HEK293 (cell line): ENCODE measurements around the gene GSS.

Experiments used
- CTCF ChIA-PET: fragments of 350-600 bp; formaldehyde crosslinking; extraction: SDS; loops from one replicate; lab custom pipeline; 2021; ENCODE audit warnings: antibody characterized with exemption; lab: Yijun Ruan, JAX
- POLR2A ChIA-PET: fragments of 300-600 bp; formaldehyde crosslinking; extraction: SDS; loops from one replicate; lab custom pipeline; 2020; ENCODE audit warnings: antibody characterized with exemption, inconsistent platforms; lab: Yijun Ruan, JAX
- H3K27ac ChIP-seq: fragments of 200-500 bp; sonication (Bioruptor generic); 2 replicates; pipeline ENCODE4 v1.5.1; 2014; ENCODE audit warnings: low read depth, low read length, control low read depth, inconsistent platforms; ENCODE audit errors: extremely low read depth
- H3K36me3 ChIP-seq, 2 experiments: fragments of 200-500 bp in 1 of 2; sonication (Bioruptor generic) in 1 of 2; 1 replicate in 1 of 2; 2 replicates in 1 of 2; pipeline ENCODE4 v1.5.1; 2014 to 2017; ENCODE audit warnings: inconsistent platforms in 2 of 2, low read length in 2 of 2; ENCODE audit not compliant: control insufficient read depth in 2 of 2, insufficient read depth in 1 of 2
- H3K4me1 ChIP-seq: fragments of 200-500 bp; sonication (Bioruptor generic); 2 replicates; pipeline ENCODE4 v1.5.1; 2014; ENCODE audit warnings: mild to moderate bottlenecking, low read length, inconsistent platforms; ENCODE audit not compliant: control insufficient read depth, insufficient read depth
- H3K4me3 ChIP-seq: 2 replicates; pipeline ENCODE4 v1.5.1; 2011; ENCODE audit warnings: low read depth, mild to moderate bottlenecking, control low read depth, low read length, moderate library complexity
- H3K9me3 ChIP-seq: fragments of 200-500 bp; sonication (Bioruptor generic); 2 replicates; pipeline ENCODE4 v1.5.1; 2014; ENCODE audit warnings: low read depth, low read length, inconsistent platforms; ENCODE audit not compliant: control insufficient read depth, insufficient read depth
- KLF17 ChIP-seq: fragments of 450-650 bp; formaldehyde crosslinking; IDR thresholded peaks from 2 replicates; pipeline ENCODE4 v1.5.1; 2016; ENCODE audit warnings: missing biosample characterization, missing genetic modification characterization
- PRDM2 ChIP-seq: fragments of 450-650 bp; formaldehyde crosslinking; IDR thresholded peaks from 2 replicates; pipeline ENCODE4 v1.5.1; 2016; ENCODE audit warnings: missing biosample characterization, missing genetic modification characterization, borderline replicate concordance
- SALL2 ChIP-seq: fragments of 450-650 bp; formaldehyde crosslinking; IDR thresholded peaks from 2 replicates; pipeline ENCODE4 v1.5.0; 2017; ENCODE audit warnings: missing biosample characterization, mild to moderate bottlenecking, missing genetic modification characterization, borderline replicate concordance
- YY1 ChIP-seq: fragments of 450-650 bp; formaldehyde crosslinking; IDR thresholded peaks from 2 replicates; pipeline ENCODE4 v1.5.1; 2018; ENCODE audit warnings: missing biosample characterization, missing genetic modification characterization
- ZFP37 ChIP-seq: fragments of 450-650 bp; formaldehyde crosslinking; IDR thresholded peaks from 2 replicates; pipeline ENCODE4 v1.5.1; 2016; ENCODE audit warnings: missing biosample characterization, missing genetic modification characterization
- ZFP41 ChIP-seq: fragments of 450-650 bp; formaldehyde crosslinking; IDR thresholded peaks from 2 replicates; pipeline ENCODE4 v1.5.1; 2016; ENCODE audit warnings: missing biosample characterization, missing genetic modification characterization, borderline replicate concordance
- ZNF248 ChIP-seq: fragments of 450-650 bp; formaldehyde crosslinking; IDR thresholded peaks from 2 replicates; pipeline ENCODE4 v1.5.1; 2017; ENCODE audit warnings: missing biosample characterization, missing genetic modification characterization
- ZNF266 ChIP-seq: fragments of 450-650 bp; formaldehyde crosslinking; IDR thresholded peaks from 2 replicates; pipeline ENCODE4 v1.5.1; 2016; ENCODE audit warnings: missing biosample characterization, missing genetic modification characterization, low read depth
- ZNF549 ChIP-seq: fragments of 450-650 bp; IDR thresholded peaks from 2 replicates; pipeline ENCODE4 v1.5.1; 2018; ENCODE audit warnings: missing biosample characterization, missing genetic modification characterization, mild to moderate bottlenecking, inconsistent platforms, moderate library complexity
- ZNF558 ChIP-seq: fragments of 450-650 bp; formaldehyde crosslinking; IDR thresholded peaks from 2 replicates; pipeline ENCODE4 v1.5.1; 2016; ENCODE audit warnings: missing biosample characterization, missing genetic modification characterization
- ZNF626 ChIP-seq: fragments of 450-650 bp; sonication (Bioruptor Pico); formaldehyde crosslinking; IDR thresholded peaks from 2 replicates; pipeline ENCODE4 v1.5.1; 2018; ENCODE audit warnings: missing biosample characterization, missing genetic modification characterization, inconsistent platforms
- ZNF654 ChIP-seq: fragments of 450-650 bp; formaldehyde crosslinking; IDR thresholded peaks from 2 replicates; pipeline ENCODE4 v1.5.1; 2016; ENCODE audit warnings: low read depth, missing biosample characterization, missing genetic modification characterization
- ZNF658 ChIP-seq: fragments of 450-650 bp; formaldehyde crosslinking; IDR thresholded peaks from 2 replicates; pipeline ENCODE4; 2016; ENCODE audit warnings: missing biosample characterization, missing genetic modification characterization
- ZNF660 ChIP-seq: fragments of 450-650 bp; IDR thresholded peaks from 2 replicates; pipeline ENCODE4 v1.5.1; 2018; ENCODE audit warnings: missing biosample characterization, mild to moderate bottlenecking, missing genetic modification characterization
- ZNF785 ChIP-seq: fragments of 450-650 bp; formaldehyde crosslinking; IDR thresholded peaks from 2 replicates; pipeline ENCODE4 v1.5.1; 2016; ENCODE audit warnings: missing biosample characterization, missing genetic modification characterization
- ZSCAN5A ChIP-seq: fragments of 450-650 bp; formaldehyde crosslinking; IDR thresholded peaks from 2 replicates; pipeline ENCODE4 v1.5.1; 2016; ENCODE audit warnings: missing biosample characterization, missing genetic modification characterization
- TF ChIP-seq, protein P1 (sequence below): IDR thresholded peaks from 2 replicates; pipeline ENCODE4 v1.6.1; 2011; ENCODE audit warnings: mild to moderate bottlenecking, low read depth, low read length, borderline replicate concordance
- TF ChIP-seq, protein P2 (sequence below): fragments of 450-650 bp; formaldehyde crosslinking; IDR thresholded peaks from 2 replicates; pipeline ENCODE4 v1.5.1; 2016; ENCODE audit warnings: missing biosample characterization, missing genetic modification characterization

The GSS gene

GRCh38 chr20:34916774-34917354, 38.7 kb downstream of the GSS start (continued):
- TF ChIP-seq ZNF248 (tag by site-specific recombination) = no peak
- no peak for TF ChIP-seq ZNF654 (tag by site-specific recombination)

DNA sequence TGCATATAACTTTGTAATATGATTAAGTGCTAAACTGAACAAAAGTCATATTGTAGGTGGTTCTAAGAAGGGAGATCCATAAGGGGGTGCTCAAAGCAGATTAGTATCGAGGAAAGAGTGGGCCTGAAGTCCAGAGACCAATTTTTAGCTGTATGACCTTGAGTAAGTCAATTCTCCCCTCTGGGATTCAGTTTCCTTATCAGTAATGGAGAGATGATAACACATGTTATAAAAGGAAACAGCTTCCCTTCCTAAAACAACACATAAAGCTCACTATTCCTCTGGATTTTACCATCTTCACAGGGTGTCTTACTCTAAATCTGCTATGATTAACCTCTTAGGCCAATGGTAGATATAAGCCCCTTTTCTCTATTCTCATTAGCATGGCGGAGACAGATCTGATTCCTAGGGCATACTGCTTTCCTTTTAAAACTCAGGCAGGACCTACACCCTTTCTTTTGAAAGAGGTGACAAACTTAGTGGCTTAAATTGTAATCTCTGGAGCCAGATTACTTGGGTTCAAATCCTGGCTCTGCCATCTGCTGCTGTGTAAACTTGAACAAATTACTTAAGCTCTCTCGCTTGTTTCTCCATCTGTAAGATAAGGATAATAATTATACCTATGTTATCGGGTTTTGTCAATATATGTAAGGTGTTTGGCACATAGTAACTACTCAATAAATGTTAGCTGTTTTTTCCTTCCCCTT, 39.7 kb downstream of the GSS start:
- Histone ChIP-seq H3K9me3 (no peaks in the 10 kb centered on the region), H3K36me3 (peaks cover 0 to 15% of the 10 kb centered on the region in 2 experiments; a peak in 1 of 3 replicates), H3K27ac (no peak overlapping the region), H3K4me3 (no peak overlapping the region), H3K4me1 (no peaks in the 10 kb centered on the region)
- no peak for TF ChIP-seq ZSCAN5A (tag by site-specific recombination)
- TF ChIP-seq ZNF549 (tag by site-specific recombination) = no peak
- TF ChIP-seq ZNF266 (tag by site-specific recombination) = no peak
- TF ChIP-seq SALL2 (tag by site-specific recombination) = no peak
- no peak for TF ChIP-seq YY1 (tag by site-specific recombination)
- TF ChIP-seq ZFP41 (tag by site-specific recombination) = no peak
- TF ChIP-seq KLF17 = no peak
- TF ChIP-seq PRDM2 = no peak
- no peak for TF ChIP-seq ZNF658 (tag by site-specific recombination)
- TF ChIP-seq ZNF558 (tag by site-specific recombination) = no peak
- TF ChIP-seq, protein P1, sequence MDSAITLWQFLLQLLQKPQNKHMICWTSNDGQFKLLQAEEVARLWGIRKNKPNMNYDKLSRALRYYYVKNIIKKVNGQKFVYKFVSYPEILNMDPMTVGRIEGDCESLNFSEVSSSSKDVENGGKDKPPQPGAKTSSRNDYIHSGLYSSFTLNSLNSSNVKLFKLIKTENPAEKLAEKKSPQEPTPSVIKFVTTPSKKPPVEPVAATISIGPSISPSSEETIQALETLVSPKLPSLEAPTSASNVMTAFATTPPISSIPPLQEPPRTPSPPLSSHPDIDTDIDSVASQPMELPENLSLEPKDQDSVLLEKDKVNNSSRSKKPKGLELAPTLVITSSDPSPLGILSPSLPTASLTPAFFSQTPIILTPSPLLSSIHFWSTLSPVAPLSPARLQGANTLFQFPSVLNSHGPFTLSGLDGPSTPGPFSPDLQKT = no peak
- no peak for TF ChIP-seq ZNF785
- TF ChIP-seq ZNF660 (tag by site-specific recombination) = no peak
- TF ChIP-seq, protein P2, sequence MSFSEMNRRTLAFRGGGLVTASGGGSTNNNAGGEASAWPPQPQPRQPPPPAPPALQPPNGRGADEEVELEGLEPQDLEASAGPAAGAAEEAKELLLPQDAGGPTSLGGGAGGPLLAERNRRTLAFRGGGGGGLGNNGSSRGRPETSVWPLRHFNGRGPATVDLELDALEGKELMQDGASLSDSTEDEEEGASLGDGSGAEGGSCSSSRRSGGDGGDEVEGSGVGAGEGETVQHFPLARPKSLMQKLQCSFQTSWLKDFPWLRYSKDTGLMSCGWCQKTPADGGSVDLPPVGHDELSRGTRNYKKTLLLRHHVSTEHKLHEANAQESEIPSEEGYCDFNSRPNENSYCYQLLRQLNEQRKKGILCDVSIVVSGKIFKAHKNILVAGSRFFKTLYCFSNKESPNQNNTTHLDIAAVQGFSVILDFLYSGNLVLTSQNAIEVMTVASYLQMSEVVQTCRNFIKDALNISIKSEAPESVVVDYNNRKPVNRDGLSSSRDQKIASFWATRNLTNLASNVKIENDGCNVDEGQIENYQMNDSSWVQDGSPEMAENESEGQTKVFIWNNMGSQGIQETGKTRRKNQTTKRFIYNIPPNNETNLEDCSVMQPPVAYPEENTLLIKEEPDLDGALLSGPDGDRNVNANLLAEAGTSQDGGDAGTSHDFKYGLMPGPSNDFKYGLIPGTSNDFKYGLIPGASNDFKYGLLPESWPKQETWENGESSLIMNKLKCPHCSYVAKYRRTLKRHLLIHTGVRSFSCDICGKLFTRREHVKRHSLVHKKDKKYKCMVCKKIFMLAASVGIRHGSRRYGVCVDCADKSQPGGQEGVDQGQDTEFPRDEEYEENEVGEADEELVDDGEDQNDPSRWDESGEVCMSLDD = no peak
- TF ChIP-seq ZFP37 (tag by site-specific recombination) = no peak
- TF ChIP-seq ZNF626 (tag by site-specific recombination) = no peak
- POLR2A ChIA-PET = no interaction called here
- CTCF ChIA-PET = interaction anchor here (0.6 to 1.0 kb wide), 2 partner anchors 42 to 683 kb away, joined by 3 to 6 read pairs; no protein-coding TSS in a partner anchor
